Fibroblast of mammary gland (primary cell): Measurements from ENCODE around the gene CCDC85A.
A peak's percentile ranks its signal among the peaks of the same experiment; 100 is the strongest.

Experiments used
- DNase-seq: peaks from one replicate; pipeline ENCODE4 v3.0.0-alpha.2; 2010; ENCODE audit warnings: low read depth
- H3K4me3 ChIP-seq: 2 replicates; pipeline ENCODE4 v1.5.1; 2011; ENCODE audit warnings: low read depth, mild to moderate bottlenecking, low read length, moderate library complexity; ENCODE audit not compliant: control insufficient read depth
- TF ChIP-seq, protein P1 (sequence below): conservative IDR thresholded peaks from 2 replicates; pipeline ENCODE4 v1.5.1; 2011; ENCODE audit warnings: low read depth, low read length, inconsistent platforms; ENCODE audit not compliant: control insufficient read depth, insufficient read depth

CCDC85A gene

DNA sequence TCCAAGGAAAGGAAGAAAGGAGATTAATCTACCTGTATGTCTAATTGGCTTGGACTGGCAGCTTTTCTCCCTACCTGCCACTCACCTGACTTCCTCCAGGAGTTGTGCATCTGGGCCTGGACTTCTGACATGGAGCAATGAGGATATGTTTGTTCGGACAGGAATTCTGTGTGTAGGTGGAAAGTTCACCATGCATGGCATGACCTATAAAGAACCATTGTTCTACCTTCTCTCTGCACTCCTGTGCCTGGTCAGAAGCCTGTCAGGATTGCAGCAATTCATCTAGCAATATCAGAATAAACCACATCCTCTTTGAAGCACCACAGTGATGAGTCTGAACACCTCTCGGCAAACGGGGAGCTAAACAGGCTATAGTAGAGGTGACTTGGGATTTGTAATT lies 20.8 kb downstream of the CCDC85A start:
- TF ChIP-seq, protein P1, sequence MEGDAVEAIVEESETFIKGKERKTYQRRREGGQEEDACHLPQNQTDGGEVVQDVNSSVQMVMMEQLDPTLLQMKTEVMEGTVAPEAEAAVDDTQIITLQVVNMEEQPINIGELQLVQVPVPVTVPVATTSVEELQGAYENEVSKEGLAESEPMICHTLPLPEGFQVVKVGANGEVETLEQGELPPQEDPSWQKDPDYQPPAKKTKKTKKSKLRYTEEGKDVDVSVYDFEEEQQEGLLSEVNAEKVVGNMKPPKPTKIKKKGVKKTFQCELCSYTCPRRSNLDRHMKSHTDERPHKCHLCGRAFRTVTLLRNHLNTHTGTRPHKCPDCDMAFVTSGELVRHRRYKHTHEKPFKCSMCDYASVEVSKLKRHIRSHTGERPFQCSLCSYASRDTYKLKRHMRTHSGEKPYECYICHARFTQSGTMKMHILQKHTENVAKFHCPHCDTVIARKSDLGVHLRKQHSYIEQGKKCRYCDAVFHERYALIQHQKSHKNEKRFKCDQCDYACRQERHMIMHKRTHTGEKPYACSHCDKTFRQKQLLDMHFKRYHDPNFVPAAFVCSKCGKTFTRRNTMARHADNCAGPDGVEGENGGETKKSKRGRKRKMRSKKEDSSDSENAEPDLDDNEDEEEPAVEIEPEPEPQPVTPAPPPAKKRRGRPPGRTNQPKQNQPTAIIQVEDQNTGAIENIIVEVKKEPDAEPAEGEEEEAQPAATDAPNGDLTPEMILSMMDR: no peak
- no peak overlapping the region for H3K4me3 ChIP-seq
- DNase-seq: no peak

DNA sequence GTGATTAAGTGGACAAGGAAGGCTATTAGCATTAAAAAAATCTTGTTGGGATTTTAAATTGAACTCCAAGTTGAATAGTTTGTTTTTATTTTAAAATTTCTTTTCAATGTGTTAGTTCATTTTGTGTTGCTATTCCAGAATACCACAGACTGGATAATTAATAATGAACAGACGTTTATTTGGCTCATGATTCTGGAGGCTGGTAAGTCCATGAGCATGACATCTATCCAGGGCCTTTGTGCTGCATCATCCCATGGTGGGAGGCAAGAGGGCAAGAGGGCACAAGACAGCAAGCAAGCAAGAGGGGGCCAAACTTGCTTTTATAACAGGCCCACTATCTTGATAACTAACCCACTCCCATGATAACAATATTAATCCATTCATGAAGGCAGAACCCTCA lies 22.5 kb downstream of the CCDC85A start:
- DNase-seq: no peak
- H3K4me3 ChIP-seq: no peak overlapping the region
- TF ChIP-seq, protein P1: no peak

DNA sequence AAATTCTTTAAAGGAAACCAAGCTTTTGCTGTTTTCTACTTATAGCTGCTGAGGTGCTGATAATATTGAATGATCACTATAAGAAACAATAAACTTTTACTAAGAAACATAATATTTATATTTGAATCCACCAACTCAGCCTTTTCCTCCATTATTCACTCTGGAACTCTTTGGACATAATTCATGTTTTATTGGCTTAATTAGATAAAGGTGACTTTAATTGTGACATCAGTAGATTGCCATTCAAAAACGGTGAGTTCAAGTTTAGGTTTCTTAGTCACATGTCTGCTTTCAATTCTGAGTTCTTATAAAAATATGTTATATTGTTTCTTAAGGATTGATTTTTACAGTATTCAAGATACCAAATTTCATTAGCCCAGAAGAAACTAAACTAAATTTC lies 24.0 kb downstream of the CCDC85A start:
- peak; percentile 48 for DNase-seq
- TF ChIP-seq, protein P1: no peak
- H3K4me3 ChIP-seq: no peak overlapping the region

DNA sequence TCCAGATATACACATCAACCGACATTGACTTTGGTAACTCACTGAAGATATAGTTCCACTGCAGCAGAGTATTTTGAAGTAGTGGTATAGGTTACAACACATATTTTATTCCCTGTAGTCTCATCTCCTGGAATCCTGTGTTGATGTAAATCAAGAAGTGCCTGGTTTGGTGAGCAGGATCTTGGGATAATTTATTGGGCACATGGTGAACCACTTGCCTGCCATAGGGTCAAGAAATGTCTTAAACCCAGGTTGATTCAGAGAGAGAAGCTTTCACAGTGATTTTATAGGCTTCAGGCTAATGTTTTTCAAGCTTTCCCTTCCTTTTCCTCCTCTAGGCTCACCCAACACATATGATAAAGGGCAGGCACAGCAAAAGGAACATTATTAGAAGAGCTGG lies 24.6 kb downstream of the CCDC85A start:
- no peak for DNase-seq
- H3K4me3 ChIP-seq: no peak overlapping the region
- TF ChIP-seq, protein P1: no peak

DNA sequence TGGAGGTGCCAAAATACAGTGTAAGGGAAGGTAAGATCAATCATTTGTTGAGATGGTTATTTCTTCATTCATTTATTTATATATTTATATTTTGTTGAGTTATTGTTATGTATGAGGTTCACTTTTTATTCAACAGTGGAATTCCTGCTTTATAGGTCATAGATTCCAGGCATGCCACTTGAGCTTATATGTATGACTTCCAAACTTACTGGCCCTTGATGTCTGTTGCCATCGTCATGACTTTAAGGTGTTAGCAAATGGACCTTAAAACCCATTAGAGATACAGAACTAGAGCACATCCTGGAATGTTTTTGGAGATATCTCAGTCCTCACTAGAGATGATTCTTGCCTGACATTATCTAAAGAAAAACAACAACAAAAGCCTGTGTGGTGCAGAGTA lies 25.9 kb downstream of the CCDC85A start:
- TF ChIP-seq, protein P1: no peak

DNA sequence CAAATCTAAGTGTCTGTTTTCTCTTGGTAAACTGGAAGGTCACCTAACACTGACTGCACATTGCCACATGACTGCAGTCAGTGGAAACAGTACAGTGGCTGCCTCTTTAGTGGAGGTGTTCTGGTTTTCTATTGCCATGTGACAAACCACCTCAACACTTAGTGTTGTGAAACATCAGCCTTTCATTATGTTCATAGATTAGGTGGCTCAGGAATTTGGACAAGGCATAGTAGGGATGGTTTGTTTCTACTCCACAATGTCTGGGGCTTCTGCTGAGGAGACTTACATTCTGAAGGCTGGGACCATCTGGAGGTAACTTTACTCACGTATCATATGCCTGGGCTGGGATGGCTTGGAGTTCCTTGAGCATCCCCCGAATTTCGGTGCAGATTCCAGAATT lies 26.5 kb downstream of the CCDC85A start:
- TF ChIP-seq, protein P1: no peak
- no peak overlapping the region for H3K4me3 ChIP-seq
- DNase-seq: no peak

More for the DNA sequence above, 25.9 kb downstream of the CCDC85A start:
- no peak overlapping the region for H3K4me3 ChIP-seq
- no peak for DNase-seq

DNA sequence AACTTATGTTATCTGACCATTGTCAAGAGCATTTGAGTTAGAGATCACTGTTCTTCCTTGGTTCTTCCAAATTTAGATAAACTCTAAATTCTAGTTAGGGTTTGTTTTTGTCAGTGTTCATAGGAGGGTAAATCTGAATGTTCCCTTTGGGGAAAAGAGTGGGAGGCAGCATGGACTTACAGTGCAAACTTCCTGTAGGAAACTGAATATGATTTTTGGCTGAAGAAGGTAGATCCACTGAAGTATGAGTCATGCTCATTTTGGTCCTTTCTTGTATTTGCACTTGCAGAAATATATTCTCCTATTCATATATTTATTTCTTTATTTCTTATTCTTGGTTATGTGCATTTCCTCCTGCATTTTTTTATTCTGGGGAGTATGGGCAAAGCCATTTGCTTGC lies 27.3 kb downstream of the CCDC85A start:
- H3K4me3 ChIP-seq: no peak overlapping the region
- TF ChIP-seq, protein P1: no peak
- peak; percentile 20 for DNase-seq
